Vagina (tissue), 2 donors: ENCODE results near the gene SCFD2. TPM values are rescaled to one million over a fixed set of nuclear protein-coding genes. Genes with fewer than 3 reads are reported as not detected.
"Not testable (repeated sequence)": the region's sequence is repeated elsewhere in the genome, so short reads cannot be mapped to it uniquely, and the experiment has no call there.

Experiments
- DNase-seq, 2 donors: peaks; one replicate each; pipeline ENCODE4 v3.0.0-alpha.2; 2017; ENCODE audit errors: extremely low spot score in 2 of 2
- H3K27ac ChIP-seq: fragments of 200-600 bp; sonication (generic); one replicate; pipeline ENCODE4 v1.5.1; 2019
- H3K27me3 ChIP-seq: fragments of 200-600 bp; sonication (generic); one replicate; pipeline ENCODE4 v1.5.1; 2019
- H3K36me3 ChIP-seq, 2 donors: fragments of 200-600 bp; sonication (generic); one replicate each; pipeline ENCODE4 v1.5.1; 2017 to 2019
- H3K4me1 ChIP-seq: fragments of 200-600 bp; sonication (generic); one replicate; pipeline ENCODE4 v1.5.1; 2019
- H3K4me3 ChIP-seq, 2 donors: fragments of 200-600 bp; sonication (generic); 1 replicate in 1 of 2; 2 replicates in 1 of 2; pipeline ENCODE4 v1.5.1; 2016 to 2019
- H3K9me3 ChIP-seq: fragments of 200-600 bp; sonication (generic); one replicate; pipeline ENCODE4 v1.5.1; 2019
- POLR2A ChIP-seq, 2 donors: fragments of 450-650 bp; IDR thresholded peaks; one replicate each; pipeline ENCODE4 v1.6.1; 2017; ENCODE audit warnings: antibody characterized with exemption in 2 of 2, mild to moderate bottlenecking in 2 of 2, moderate library complexity in 2 of 2
- POLR2AphosphoS5 ChIP-seq, 2 donors: sonication (generic); formaldehyde crosslinking; IDR thresholded peaks; one replicate each; pipeline ENCODE4 v1.9.0; 2017; ENCODE audit warnings: antibody characterized with exemption in 2 of 2, mild to moderate bottlenecking in 2 of 2, low read depth in 1 of 2; ENCODE audit not compliant: insufficient read depth in 1 of 2
- intact Hi-C: fragments of 100-400 bp; cut with DNase I; formaldehyde crosslinking; loops from one replicate; pipeline ENCODE4 v1.15.1; 2023
- total RNA-seq: library from RNA; depleted of rRNA; stranded (reverse); fragments of >200 nt; gene quantifications from one replicate; pipeline ENCODE4 v1.2.3, GENCODE V29; 2016
- TF ChIP-seq, protein P1 (sequence below), 3 experiments: fragments of 450-650 bp in 2 of 3; fragments of 200-600 bp in 1 of 3; sonication (generic) in 1 of 3; IDR thresholded peaks; one replicate each; pipeline ENCODE4 v1.5.1; 2017 to 2019; ENCODE audit warnings: antibody characterized with exemption in 3 of 3, mild to moderate bottlenecking in 2 of 3, moderate library complexity in 2 of 3

The SCFD2 gene
- 33.1 TPM for total RNA-seq

DNA sequence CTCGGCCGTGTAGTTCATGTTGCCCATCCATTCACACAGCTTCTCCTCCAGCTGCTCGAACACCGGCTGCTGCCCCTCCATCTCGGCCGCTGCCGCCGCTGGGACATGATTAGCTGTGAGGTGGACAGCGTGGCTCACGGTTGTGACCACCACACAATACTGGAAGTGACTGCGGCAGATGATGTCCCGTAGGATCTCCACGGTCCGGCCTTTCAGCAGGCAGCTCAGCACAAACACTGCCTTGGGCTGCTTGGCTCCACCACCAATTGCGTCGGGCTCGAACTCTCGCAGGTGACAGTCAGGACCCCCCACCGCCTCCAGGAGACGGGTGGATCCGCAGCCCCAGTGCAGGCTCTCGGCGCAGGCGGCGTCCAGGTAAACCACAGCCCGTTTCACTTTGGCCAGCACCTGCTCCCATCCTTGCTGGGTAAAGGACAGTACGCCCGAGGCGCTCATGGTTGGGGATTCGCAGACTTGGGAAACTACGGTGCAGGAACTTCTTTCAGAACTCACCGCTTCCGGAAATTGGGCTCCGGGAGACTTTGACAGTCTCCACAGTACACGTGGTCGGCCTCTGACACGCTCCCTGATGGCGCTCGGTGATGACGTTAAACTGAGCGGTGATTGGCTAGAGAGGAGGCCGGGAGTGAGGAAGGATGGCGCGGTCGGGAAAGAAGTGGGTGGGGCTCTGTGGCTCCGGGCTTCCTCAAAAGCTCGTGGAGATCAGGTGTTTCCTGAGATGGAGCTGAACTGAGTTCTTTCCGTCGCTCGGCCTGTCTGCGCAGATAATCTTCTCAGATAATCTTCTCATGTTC lies at the start of gene SCFD2:
Gene SCFD2 (minus strand): TSS at position 576 of the 815 bp plus-strand sequence.
- intact Hi-C loops = no loop called here
- Histone ChIP-seq H3K27ac (peak within 1 kb of the TSS; percentile 66), H3K4me1 (peaks cover 47% of the 10 kb centered on the region)

GRCh38 chr4:53409479-53409878 lies 43.6 kb upstream of the SCFD2 start:
- H3K27ac ChIP-seq, intact Hi-C loops, H3K4me3 ChIP-seq: not testable (repeated sequence)

More for the DNA sequence above, at the start of gene SCFD2:
- DNase-seq = peak; percentile 98
- Histone ChIP-seq H3K9me3 (no peaks in the 10 kb centered on the region), H3K36me3 (no peaks in the 10 kb centered on the region), H3K27me3 (no peaks in the 10 kb centered on the region), H3K4me3 (peak within 1 kb of the TSS; percentile 85 to 96)
- TF ChIP-seq, protein P1, sequence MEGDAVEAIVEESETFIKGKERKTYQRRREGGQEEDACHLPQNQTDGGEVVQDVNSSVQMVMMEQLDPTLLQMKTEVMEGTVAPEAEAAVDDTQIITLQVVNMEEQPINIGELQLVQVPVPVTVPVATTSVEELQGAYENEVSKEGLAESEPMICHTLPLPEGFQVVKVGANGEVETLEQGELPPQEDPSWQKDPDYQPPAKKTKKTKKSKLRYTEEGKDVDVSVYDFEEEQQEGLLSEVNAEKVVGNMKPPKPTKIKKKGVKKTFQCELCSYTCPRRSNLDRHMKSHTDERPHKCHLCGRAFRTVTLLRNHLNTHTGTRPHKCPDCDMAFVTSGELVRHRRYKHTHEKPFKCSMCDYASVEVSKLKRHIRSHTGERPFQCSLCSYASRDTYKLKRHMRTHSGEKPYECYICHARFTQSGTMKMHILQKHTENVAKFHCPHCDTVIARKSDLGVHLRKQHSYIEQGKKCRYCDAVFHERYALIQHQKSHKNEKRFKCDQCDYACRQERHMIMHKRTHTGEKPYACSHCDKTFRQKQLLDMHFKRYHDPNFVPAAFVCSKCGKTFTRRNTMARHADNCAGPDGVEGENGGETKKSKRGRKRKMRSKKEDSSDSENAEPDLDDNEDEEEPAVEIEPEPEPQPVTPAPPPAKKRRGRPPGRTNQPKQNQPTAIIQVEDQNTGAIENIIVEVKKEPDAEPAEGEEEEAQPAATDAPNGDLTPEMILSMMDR (IDR thresholded peaks at IDR 0.05) = no peak
- TF ChIP-seq POLR2AphosphoS5 (IDR thresholded peaks at IDR 0.05; ENCODE audit: insufficient read depth in 1 of 2, low read depth in 1 of 2) = peak; percentile 85 to 97
- peak in 1 of 2 donors; percentile 36 for TF ChIP-seq POLR2A (IDR thresholded peaks at IDR 0.05)

GRCh38 chr4:53380221-53380620 lies 14.4 kb upstream of the SCFD2 start:
- Histone ChIP-seq H3K27me3 (no peaks in the 10 kb centered on the region), H3K9me3 (no peaks in the 10 kb centered on the region), H3K4me3 (no peak overlapping the region), H3K4me1 (peaks cover 23% of the 10 kb centered on the region), H3K27ac (no peak overlapping the region), H3K36me3 (peaks cover 0 to 13% of the 10 kb centered on the region in 2 donors)
- no peak for DNase-seq
- TF ChIP-seq, protein P1 (IDR thresholded peaks at IDR 0.05) = no peak
- intact Hi-C loops = no loop called here

More at GRCh38 chr4:53409479-53409878, 43.6 kb upstream of the SCFD2 start:
- not testable (repeated sequence) for H3K27me3 ChIP-seq, H3K36me3 ChIP-seq, H3K4me1 ChIP-seq, DNase-seq, H3K9me3 ChIP-seq

- Histone ChIP-seq H3K9me3 (no peaks in the 10 kb centered on the region), H3K27me3 (no peaks in the 10 kb centered on the region), H3K4me1 (peaks cover 23% of the 10 kb centered on the region), H3K36me3 (no peaks in the 10 kb centered on the region), H3K27ac (peak overlapping the region; percentile 86), H3K4me3 (peak overlapping the region; percentile 80 to 93)
- TF ChIP-seq POLR2AphosphoS5 (IDR thresholded peaks at IDR 0.05; ENCODE audit: insufficient read depth in 1 of 2, low read depth in 1 of 2) = no peak
- TF ChIP-seq, protein P1 (IDR thresholded peaks at IDR 0.05) = no peak
- no peak for TF ChIP-seq POLR2A (IDR thresholded peaks at IDR 0.05)
- DNase-seq = no peak
- intact Hi-C loops = loop anchor here (10.0 kb wide), 1 partner anchor 857 kb away; no protein-coding TSS in a partner anchor
Measured at GRCh38 chr4:53378171-53378482, 12.3 kb upstream of the SCFD2 start.

DNA sequence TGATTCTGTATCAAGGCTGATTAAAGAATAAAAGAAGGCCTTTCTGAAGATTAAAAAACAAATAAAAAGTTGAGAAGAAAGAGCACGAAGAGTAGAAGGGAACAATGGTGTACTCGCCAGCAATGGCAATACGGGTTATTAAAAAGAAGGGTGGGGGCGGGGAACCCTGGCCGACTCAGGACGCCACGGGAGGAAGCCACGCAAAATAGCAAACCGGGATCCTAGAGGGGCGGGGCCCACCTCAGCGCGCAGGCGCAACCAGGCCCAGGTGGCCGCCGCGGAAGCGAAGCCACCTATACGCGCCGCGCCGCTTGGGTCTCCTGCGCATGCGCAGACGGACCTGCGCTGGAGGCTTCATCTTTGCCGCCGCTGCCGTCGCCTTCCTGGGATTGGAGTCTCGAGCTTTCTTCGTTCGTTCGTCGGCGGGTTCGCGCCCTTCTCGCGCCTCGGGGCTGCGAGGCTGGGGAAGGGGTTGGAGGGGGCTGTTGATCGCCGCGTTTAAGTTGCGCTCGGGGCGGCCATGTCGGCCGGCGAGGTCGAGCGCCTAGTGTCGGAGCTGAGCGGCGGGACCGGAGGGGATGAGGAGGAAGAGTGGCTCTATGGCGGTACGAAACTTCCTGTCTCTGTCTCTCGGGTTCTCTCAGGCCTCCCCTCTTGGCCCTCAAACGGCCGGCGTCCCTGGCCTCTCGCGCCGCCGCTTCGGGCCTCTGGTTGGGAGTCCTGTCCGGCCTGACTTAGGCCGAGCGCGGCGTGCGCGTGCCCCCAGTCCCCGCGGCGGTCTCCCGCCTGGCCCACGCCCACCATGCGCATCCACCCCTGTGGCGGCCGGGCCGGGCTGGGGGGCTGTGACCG lies 11.7 kb upstream of the SCFD2 start, which contains the start of gene FIP1L1:
Gene FIP1L1 (plus strand): TSS at position 323 of the 852 bp plus-strand sequence. CDS start 198 bp downstream, at position 521.
- Histone ChIP-seq H3K4me1 (peaks cover 23% of the 10 kb centered on the region), H3K4me3 (peak within 1 kb of the TSS; percentile 80 to 93), H3K27me3 (no peaks in the 10 kb centered on the region), H3K9me3 (no peaks in the 10 kb centered on the region), H3K36me3 (no peaks in the 10 kb centered on the region), H3K27ac (peak within 1 kb of the TSS; percentile 86)
- intact Hi-C loops = loop anchor here (10.0 kb wide), 1 partner anchor 857 kb away; no protein-coding TSS in a partner anchor
- TF ChIP-seq, protein P1 (IDR thresholded peaks at IDR 0.05) = peak in 1 of 3 experiments; percentile 4
- TF ChIP-seq POLR2A (IDR thresholded peaks at IDR 0.05) (peak in 1 of 2 donors; percentile 78), POLR2AphosphoS5 (IDR thresholded peaks at IDR 0.05; ENCODE audit: insufficient read depth in 1 of 2, low read depth in 1 of 2) (peak; percentile 96 to 97)
- DNase-seq = peak; percentile 92 to 97
